ENCODE results near the gene RERGL. TPM values are rescaled to one million over a fixed set of nuclear protein-coding genes. Genes with fewer than 3 reads are reported as not detected.

Gene RERGL
- 0.15 to 0.20 TPM in 2 of 3 replicates, not detected in the other for polyA plus RNA-seq
- polyA plus RNA-seq (2011; ENCODE audit: low read depth): not detected
- polyA plus RNA-seq (2011; cell fraction: cytosol; rRNA removed): not detected in 2 replicates
- polyA plus RNA-seq (2011; cell fraction: nucleus; rRNA removed): 0.41 TPM in 1 of 2 replicates, not detected in the other
- not detected in 2 replicates for polyA plus RNA-seq (2012; ENCODE audit: low replicate concordance)
- polyA minus RNA-seq: not detected in 3 replicates
- polyA minus RNA-seq (2011; cell fraction: cytosol; rRNA and poly(A)+ RNA removed): not detected
- not detected in 2 replicates for polyA minus RNA-seq (2011; cell fraction: nucleus; rRNA and poly(A)+ RNA removed)

- Histone ChIP-seq H3K27ac (ENCODE audit: control insufficient read depth, insufficient read depth, low read length) (no peak within 1 kb of the TSS), H3K79me2 (ENCODE audit: control insufficient read depth, insufficient read depth, low read length) (no peaks in the 10 kb centered on the region), H3K4me2 (ENCODE audit: control insufficient read depth, extremely low read depth, insufficient read depth, low read depth, low read length) (no peak within 1 kb of the TSS), H3K27me3 (ENCODE audit: control insufficient read depth, extremely low read depth, insufficient read depth, low read length) (no peaks in the 10 kb centered on the region), H3K9me3 (ENCODE audit: control insufficient read depth, low read depth, low read length) (no peaks in the 10 kb centered on the region), H3K36me3 (ENCODE audit: control insufficient read depth in 2 of 2, extremely low read depth in 1 of 2, insufficient read depth in 2 of 2, low read length in 2 of 2) (no peaks in the 10 kb centered on the region), H3K4me1 (ENCODE audit: control insufficient read depth, extremely low read depth, insufficient read depth, low read length) (no peaks in the 10 kb centered on the region), H4K20me1 (ENCODE audit: control insufficient read depth, extremely low read depth, insufficient read depth, low read length) (no peaks in the 10 kb centered on the region), H3K9me1 (ENCODE audit: control insufficient read depth, extremely low read depth, insufficient read depth, low read length) (no peaks in the 10 kb centered on the region), H3K4me3 (ENCODE audit: control insufficient read depth in 2 of 3, extremely low read depth in 1 of 3, insufficient read depth in 2 of 3, low read depth in 1 of 3, low read length in 3 of 3) (no peak within 1 kb of the TSS), H2AFZ (ENCODE audit: control insufficient read depth, low read length) (no peak within 1 kb of the TSS), H3K9ac (ENCODE audit: control insufficient read depth, extremely low read depth, insufficient read depth, low read length) (no peak within 1 kb of the TSS)
- TF ChIP-seq CTCF (optimal IDR thresholded peaks at IDR 0.05 in 1 of 3, IDR thresholded peaks at IDR 0.05 in 1 of 3, conservative IDR thresholded peaks at IDR 0.05 in 1 of 3; ENCODE audit: extremely low read depth in 1 of 3, insufficient read depth in 2 of 3, low read length in 3 of 3) (no peak), EZH2 (IDR thresholded peaks at IDR 0.05; ENCODE audit: low read length) (no peak)
- dilution Hi-C loops (cut with MboI; ENCODE audit: extremely low pct_ligation_motif_present, low sequenced_read_pairs): no loop called here
- FAIRE-seq: no peak
- DNase-seq (ENCODE audit: low read depth, low spot score): no peak
These were observed at the start of gene RERGL for GRCh38 chr12:18090093-18090492. Gene RERGL (minus strand): TSS chr12:18090193. CDS start chr12:18090140, 53 bp downstream.

- dilution Hi-C loops (cut with MboI; ENCODE audit: extremely low pct_ligation_motif_present, low sequenced_read_pairs): no loop called here
- Histone ChIP-seq H3K9me3 (ENCODE audit: control insufficient read depth, low read depth, low read length) (no peaks in the 10 kb centered on the region), H3K9ac (ENCODE audit: control insufficient read depth, extremely low read depth, insufficient read depth, low read length) (no peak overlapping the region)
These were observed 49.3 kb upstream of the RERGL start for GRCh38 chr12:18139254-18139653.

More at GRCh38 chr12:18139254-18139653, 49.3 kb upstream of the RERGL start:
- H3K79me2 ChIP-seq (ENCODE audit: control insufficient read depth, insufficient read depth, low read length): no peaks in the 10 kb centered on the region
- FAIRE-seq: no peak
- no peak overlapping the region for H2AFZ ChIP-seq (ENCODE audit: control insufficient read depth, low read length)
- no peaks in the 10 kb centered on the region for H3K27me3 ChIP-seq (ENCODE audit: control insufficient read depth, extremely low read depth, insufficient read depth, low read length)
- peaks cover 6% of the 10 kb centered on the region for H3K4me1 ChIP-seq (ENCODE audit: control insufficient read depth, extremely low read depth, insufficient read depth, low read length)
- no peak for DNase-seq (ENCODE audit: low read depth, low spot score)
- no peak for TF ChIP-seq EZH2 (IDR thresholded peaks at IDR 0.05; ENCODE audit: low read length)
- no peak overlapping the region for H3K27ac ChIP-seq (ENCODE audit: control insufficient read depth, insufficient read depth, low read length)
- no peaks in the 10 kb centered on the region for H4K20me1 ChIP-seq (ENCODE audit: control insufficient read depth, extremely low read depth, insufficient read depth, low read length)
- no peaks in the 10 kb centered on the region for H3K9me1 ChIP-seq (ENCODE audit: control insufficient read depth, extremely low read depth, insufficient read depth, low read length)
- H3K36me3 ChIP-seq (ENCODE audit: control insufficient read depth in 2 of 2, extremely low read depth in 1 of 2, insufficient read depth in 2 of 2, low read length in 2 of 2): no peaks in the 10 kb centered on the region
- H3K4me3 ChIP-seq (ENCODE audit: control insufficient read depth in 2 of 3, extremely low read depth in 1 of 3, insufficient read depth in 2 of 3, low read depth in 1 of 3, low read length in 3 of 3): no peak overlapping the region
- H3K4me2 ChIP-seq (ENCODE audit: control insufficient read depth, extremely low read depth, insufficient read depth, low read depth, low read length): no peak overlapping the region
